Measurements from ENCODE around the gene OR4K5. TPM values are rescaled to one million over a fixed set of nuclear protein-coding genes. Genes with fewer than 3 reads are reported as not detected.

OR4K5 gene
- total RNA-seq, 2 experiments from 2014 or later: not detected

DNA sequence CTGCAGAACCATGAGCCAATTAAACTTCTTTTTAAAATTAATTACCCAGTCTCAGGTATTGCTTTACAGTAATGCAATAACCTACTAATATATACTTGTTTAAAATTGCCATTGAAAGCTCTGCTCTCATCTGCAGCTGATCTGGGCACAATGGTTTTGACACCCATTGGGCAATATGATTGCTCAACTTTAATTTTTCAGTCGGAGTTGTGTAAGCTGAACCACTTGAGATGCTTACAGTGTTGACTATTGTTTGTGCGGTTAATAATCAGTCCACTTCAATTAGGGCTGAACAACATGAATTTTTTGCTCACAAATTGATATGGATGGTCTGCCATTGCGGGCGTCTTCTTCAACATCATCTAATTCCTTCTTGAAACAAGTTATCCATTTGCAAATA lies 18.0 kb upstream of the OR4K5 start:
- H3K27ac Mint-ChIP-seq: no peak overlapping the region
- H3K9me3 Mint-ChIP-seq: peaks cover 14% of the 10 kb centered on the region
- Histone ChIP-seq H3K4me3 (ENCODE audit: low read length) (no peak overlapping the region), H3K27me3 (ENCODE audit: control insufficient read depth in 1 of 2, insufficient read depth in 2 of 2, low read length in 2 of 2) (no peaks in the 10 kb centered on the region), H3K27ac (ENCODE audit: low read depth in 1 of 2, low read length in 2 of 2) (no peak overlapping the region), H3K4me1 (ENCODE audit: insufficient read depth, low read length) (no peaks in the 10 kb centered on the region), H3K9me3 (ENCODE audit: control insufficient read depth in 1 of 2, insufficient read depth in 1 of 2, low read length in 2 of 2) (peaks cover 4 to 7% of the 10 kb centered on the region in 2 experiments), H3K36me3 (ENCODE audit: insufficient read depth, low read length) (no peaks in the 10 kb centered on the region)
- H3K4me3 Mint-ChIP-seq: no peak overlapping the region
- ATAC-seq (ENCODE audit: poor library complexity) (no peak), DNase-seq (no peak)
- TF ChIP-seq, protein P1, sequence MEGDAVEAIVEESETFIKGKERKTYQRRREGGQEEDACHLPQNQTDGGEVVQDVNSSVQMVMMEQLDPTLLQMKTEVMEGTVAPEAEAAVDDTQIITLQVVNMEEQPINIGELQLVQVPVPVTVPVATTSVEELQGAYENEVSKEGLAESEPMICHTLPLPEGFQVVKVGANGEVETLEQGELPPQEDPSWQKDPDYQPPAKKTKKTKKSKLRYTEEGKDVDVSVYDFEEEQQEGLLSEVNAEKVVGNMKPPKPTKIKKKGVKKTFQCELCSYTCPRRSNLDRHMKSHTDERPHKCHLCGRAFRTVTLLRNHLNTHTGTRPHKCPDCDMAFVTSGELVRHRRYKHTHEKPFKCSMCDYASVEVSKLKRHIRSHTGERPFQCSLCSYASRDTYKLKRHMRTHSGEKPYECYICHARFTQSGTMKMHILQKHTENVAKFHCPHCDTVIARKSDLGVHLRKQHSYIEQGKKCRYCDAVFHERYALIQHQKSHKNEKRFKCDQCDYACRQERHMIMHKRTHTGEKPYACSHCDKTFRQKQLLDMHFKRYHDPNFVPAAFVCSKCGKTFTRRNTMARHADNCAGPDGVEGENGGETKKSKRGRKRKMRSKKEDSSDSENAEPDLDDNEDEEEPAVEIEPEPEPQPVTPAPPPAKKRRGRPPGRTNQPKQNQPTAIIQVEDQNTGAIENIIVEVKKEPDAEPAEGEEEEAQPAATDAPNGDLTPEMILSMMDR (IDR thresholded peaks at IDR 0.05): no peak
- intact Hi-C loops (cut with DNase I, micrococcal nuclease): no loop called here
- ChIA-PET POLR2A (interaction anchor here (1.2 kb wide), 1 partner anchor 18 kb away, joined by 4 read pairs; no protein-coding TSS in a partner anchor), CTCF (no interaction called here)
- H3K27me3 Mint-ChIP-seq: peaks cover 4% of the 10 kb centered on the region
- no peaks in the 10 kb centered on the region for H3K36me3 Mint-ChIP-seq (ENCODE audit: low read depth)
- no peaks in the 10 kb centered on the region for H3K4me1 Mint-ChIP-seq (ENCODE audit: low read depth)

DNA sequence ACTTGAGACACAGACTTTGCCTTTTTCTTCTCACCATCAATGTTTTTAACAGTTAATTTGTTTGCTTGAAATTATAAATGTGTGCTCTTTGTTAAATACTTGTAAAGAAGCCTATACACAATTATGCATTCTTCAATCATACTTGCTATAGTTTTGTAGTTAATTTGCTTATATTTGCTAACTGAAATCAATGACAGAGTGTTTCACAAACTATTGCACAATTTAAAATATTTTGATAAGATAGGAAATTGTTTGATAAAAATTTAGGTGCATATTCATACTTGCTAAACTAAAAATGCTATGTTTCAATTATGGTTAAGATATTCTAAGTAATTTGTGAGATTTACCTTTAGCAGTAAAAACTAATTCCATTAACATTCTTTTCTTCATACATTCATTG lies 13.7 kb upstream of the OR4K5 start:
- ATAC-seq (ENCODE audit: poor library complexity) (no peak), DNase-seq (no peak)
- no peaks in the 10 kb centered on the region for H3K4me1 Mint-ChIP-seq (ENCODE audit: low read depth)
- intact Hi-C loops (cut with DNase I, micrococcal nuclease): no loop called here
- Histone ChIP-seq H3K27me3 (ENCODE audit: control insufficient read depth in 1 of 2, insufficient read depth in 2 of 2, low read length in 2 of 2) (no peaks in the 10 kb centered on the region), H3K4me3 (ENCODE audit: low read length) (no peak overlapping the region), H3K36me3 (ENCODE audit: insufficient read depth, low read length) (no peaks in the 10 kb centered on the region), H3K27ac (ENCODE audit: low read depth in 1 of 2, low read length in 2 of 2) (no peak overlapping the region), H3K9me3 (ENCODE audit: control insufficient read depth in 1 of 2, insufficient read depth in 1 of 2, low read length in 2 of 2) (peaks cover 0 to 4% of the 10 kb centered on the region in 2 experiments), H3K4me1 (ENCODE audit: insufficient read depth, low read length) (no peaks in the 10 kb centered on the region)
- no peaks in the 10 kb centered on the region for H3K36me3 Mint-ChIP-seq (ENCODE audit: low read depth)
- TF ChIP-seq, protein P1 (IDR thresholded peaks at IDR 0.05): no peak
- no peak overlapping the region for H3K4me3 Mint-ChIP-seq
- CTCF ChIA-PET: interaction anchor here (1.2 to 2.7 kb wide), 2 partner anchors 11 to 14 kb away, joined by 3 to 7 read pairs; partner anchors contain the start of gene OR4K5
- POLR2A ChIA-PET: no interaction called here
- peaks cover 3% of the 10 kb centered on the region for H3K27me3 Mint-ChIP-seq
- no peak overlapping the region for H3K27ac Mint-ChIP-seq
- peaks cover 4% of the 10 kb centered on the region for H3K9me3 Mint-ChIP-seq

DNA sequence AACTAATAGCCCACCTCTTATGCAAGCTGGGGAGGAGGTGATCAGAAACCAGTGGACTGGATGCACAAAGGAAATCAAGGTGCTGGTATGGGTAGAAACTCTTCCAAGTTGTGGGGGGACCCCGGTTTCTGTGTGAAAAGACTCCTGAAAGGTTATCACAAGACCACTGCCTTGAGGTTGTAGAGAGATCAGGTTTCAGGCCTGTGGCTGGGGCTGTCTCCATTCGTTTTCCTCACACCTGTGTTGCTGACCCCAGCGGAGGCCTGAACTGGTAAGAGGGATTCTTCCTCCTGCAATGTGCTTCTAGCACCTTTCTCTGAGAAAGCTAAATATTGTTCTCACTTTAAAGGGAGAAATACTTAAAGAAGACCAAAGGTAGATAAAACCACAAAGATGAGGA lies 9.3 kb upstream of the OR4K5 start:
- H3K36me3 ChIP-seq (ENCODE audit: insufficient read depth, low read length): no peaks in the 10 kb centered on the region
- no peak overlapping the region for H3K27ac ChIP-seq (ENCODE audit: low read depth in 1 of 2, low read length in 2 of 2)
- no peaks in the 10 kb centered on the region for H3K9me3 Mint-ChIP-seq
- H3K4me3 Mint-ChIP-seq: no peak overlapping the region
- H3K4me3 ChIP-seq (ENCODE audit: low read length): no peak overlapping the region
- peaks cover 0 to 4% of the 10 kb centered on the region in 2 experiments for H3K9me3 ChIP-seq (ENCODE audit: control insufficient read depth in 1 of 2, insufficient read depth in 1 of 2, low read length in 2 of 2)
- TF ChIP-seq, protein P1 (IDR thresholded peaks at IDR 0.05): no peak
- ChIA-PET CTCF (interaction anchor here (1.2 kb wide), 1 partner anchor 12 kb away, joined by 3 read pairs; no protein-coding TSS in a partner anchor), POLR2A (no interaction called here)
- H3K4me1 ChIP-seq (ENCODE audit: insufficient read depth, low read length): no peaks in the 10 kb centered on the region
- intact Hi-C loops (cut with DNase I, micrococcal nuclease): no loop called here
- DNase-seq (no peak), ATAC-seq (ENCODE audit: poor library complexity) (no peak)
- H3K4me1 Mint-ChIP-seq (ENCODE audit: low read depth): no peaks in the 10 kb centered on the region
- H3K36me3 Mint-ChIP-seq (ENCODE audit: low read depth): no peaks in the 10 kb centered on the region
- H3K27me3 ChIP-seq (ENCODE audit: control insufficient read depth in 1 of 2, insufficient read depth in 2 of 2, low read length in 2 of 2): no peaks in the 10 kb centered on the region
- H3K27ac Mint-ChIP-seq: no peak overlapping the region
- H3K27me3 Mint-ChIP-seq: no peaks in the 10 kb centered on the region

All from CD4-positive, alpha-beta T cell (primary cell).